GM19025 (cell line): Measurements from ENCODE around the gene PCCA.
A peak's percentile ranks its signal among the peaks of the same experiment; 100 is the strongest.
"Not testable (repeated sequence)": the region's sequence is repeated elsewhere in the genome, so short reads cannot be mapped to it uniquely, and the experiment has no call there.

Experiments used
- ATAC-seq: cut with Tn5 transposase; IDR thresholded peaks from one replicate; pipeline ENCODE4 v1.9.1; 2021; ENCODE audit warnings: mild to moderate bottlenecking, low read depth, moderate library complexity; ENCODE audit not compliant: unreplicated experiment

Gene PCCA, protein sequence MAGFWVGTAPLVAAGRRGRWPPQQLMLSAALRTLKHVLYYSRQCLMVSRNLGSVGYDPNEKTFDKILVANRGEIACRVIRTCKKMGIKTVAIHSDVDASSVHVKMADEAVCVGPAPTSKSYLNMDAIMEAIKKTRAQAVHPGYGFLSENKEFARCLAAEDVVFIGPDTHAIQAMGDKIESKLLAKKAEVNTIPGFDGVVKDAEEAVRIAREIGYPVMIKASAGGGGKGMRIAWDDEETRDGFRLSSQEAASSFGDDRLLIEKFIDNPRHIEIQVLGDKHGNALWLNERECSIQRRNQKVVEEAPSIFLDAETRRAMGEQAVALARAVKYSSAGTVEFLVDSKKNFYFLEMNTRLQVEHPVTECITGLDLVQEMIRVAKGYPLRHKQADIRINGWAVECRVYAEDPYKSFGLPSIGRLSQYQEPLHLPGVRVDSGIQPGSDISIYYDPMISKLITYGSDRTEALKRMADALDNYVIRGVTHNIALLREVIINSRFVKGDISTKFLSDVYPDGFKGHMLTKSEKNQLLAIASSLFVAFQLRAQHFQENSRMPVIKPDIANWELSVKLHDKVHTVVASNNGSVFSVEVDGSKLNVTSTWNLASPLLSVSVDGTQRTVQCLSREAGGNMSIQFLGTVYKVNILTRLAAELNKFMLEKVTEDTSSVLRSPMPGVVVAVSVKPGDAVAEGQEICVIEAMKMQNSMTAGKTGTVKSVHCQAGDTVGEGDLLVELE

DNA sequence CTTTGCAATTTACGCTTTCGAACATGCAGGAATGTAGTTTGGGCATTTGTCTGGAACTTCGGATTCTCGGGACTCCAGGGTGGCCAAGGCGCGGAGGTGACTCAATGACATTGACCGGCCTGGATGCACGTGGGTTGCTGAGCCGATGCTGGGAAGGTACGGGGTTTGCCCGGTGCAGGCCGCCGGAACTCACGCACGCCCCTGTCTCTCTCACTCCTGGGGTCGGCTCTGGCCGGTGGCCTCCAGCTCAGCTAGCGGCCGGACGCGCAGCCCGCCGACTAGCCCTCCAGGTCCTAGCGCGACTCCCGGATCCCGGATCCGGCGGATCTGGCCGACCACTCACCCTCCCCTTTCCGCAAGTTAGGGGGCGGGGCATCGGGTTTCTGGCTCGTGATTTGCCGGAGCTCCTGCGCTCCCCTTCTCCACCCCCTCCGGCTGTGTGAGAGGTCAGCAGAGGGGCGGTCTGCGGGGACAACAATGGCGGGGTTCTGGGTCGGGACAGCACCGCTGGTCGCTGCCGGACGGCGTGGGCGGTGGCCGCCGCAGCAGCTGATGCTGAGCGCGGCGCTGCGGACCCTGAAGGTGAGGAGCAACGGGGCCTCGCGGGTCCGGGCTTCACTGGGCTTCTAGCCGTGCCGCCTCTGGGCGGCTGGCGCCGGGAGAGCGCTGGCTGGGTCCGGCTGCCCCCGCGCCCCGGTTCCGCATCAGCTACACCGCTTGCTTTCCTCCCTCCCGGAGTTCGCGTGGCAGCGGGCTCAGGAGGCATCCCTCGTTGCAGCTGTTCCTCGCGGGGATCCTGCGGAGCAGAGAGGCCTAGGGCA is at the start of gene PCCA:
Gene PCCA, plus strand, starts transcription at position 450 of the 821 bp plus-strand sequence. Its CDS starts 28 bp downstream, at position 478.
- ATAC-seq: peak; percentile 96

DNA sequence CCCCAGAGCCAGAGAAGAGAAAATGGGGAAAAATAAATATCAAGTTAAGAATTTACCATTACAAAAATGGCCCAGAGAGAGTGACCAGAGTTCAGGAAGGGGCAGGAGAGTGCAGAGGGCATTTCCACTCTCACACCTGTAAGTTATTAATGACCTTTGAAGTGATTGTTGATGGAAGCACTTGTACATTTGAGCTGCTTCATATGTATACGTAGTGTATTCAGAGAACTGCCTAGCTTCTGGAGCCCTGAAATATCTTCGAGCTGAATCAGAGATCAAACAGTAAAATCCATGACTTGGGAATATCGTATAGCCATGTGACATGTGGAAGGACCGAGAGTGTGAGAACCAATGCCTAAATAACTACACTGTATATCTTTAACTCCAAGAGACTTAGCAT is 49.2 kb upstream of the PCCA start:
- no peak for ATAC-seq

DNA sequence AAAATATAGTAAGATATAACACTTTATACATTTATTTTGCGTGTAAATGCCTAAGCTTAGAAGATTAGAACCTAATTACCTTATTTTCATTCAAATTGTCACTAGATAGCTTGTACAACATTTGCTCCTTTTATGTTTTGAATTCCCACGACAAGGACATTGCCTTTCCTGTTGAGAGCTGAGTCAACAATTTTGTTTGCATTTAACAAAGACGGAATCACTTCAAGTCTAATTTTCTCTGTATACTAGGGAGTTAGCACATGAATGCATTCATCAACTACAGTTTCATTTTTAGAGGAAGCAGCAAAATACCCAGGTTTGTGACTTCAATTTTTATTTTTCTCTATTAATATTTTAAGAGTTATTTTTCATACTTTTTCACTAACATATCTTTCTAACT is 48.7 kb upstream of the PCCA start:
- ATAC-seq: no peak

DNA sequence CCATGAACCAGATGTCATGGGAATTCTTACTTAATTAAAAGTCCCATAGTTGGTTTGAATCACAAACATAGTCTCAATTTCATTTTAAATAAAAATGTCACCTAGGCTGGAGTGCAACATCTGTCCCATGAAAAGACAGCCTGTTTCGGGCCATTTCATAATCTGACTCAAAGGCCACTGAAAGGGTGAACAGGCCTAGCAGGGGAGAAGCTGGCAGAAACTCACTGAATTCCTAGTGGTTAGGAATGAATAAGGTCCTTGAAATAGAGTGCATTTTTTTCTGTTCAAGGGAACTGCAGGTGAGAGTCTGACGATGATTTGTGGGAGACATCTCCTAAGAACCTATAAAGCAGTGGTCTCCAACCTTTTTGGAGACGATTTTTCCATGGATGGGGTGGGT is 44.0 kb upstream of the PCCA start:
- ATAC-seq: no peak

DNA sequence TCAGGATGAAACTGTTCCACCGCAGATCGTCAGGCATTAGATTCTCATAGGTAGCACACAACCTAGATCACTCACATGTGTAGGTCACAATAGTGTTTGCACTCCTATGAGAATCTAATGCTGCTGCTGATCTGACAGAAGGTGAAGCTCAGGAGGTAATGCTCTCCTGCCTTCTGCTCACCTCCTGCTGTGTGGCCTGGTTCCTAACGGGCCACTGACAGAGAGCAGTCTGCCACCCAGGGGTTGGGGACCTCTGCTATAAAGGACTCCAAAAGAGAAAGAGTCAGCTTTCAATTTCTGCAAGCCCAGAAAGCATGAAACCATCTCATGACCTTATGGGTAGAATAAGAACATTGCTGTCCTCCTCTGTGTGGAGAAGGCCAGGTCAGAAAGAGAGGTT is 43.5 kb upstream of the PCCA start:
- ATAC-seq: no peak

DNA sequence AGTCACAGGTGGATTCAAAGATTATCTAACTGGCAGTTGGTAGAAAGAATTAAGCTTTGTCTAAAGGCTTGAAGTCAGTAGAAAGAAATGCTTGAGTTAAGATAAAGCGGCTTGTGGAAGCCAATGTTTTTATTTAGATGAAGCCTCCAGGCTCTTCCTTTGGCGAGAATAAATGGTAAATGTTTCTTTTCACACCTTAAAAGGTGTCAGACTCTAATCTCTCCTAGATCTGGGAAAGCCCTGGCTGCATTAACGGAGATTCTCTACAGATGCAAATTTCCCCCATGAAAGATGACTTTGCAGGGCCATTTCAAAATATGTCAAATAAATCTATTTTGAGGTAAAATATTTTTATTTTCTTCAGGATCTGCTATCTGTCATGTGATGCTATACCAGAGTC is 37.8 kb upstream of the PCCA start:
- ATAC-seq: no peak

DNA sequence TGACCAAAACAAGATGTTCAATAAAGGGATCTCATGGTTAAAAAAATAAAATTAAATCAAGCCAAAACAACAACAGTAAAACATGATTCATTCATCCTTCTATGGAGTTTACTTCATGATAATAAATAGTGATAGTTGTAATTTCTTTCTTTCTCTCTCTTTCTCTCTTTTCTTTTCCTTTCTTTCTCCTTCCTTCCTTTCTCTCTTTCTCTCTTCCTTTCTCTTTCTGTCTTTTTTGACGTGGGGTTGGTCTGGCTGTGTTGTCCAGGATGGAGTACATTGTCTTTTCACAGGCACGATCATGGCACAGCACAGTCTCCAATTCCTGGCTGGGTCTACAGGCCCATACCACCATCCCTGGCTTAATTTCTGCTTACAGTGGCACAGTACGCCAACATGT is 29.1 kb upstream of the PCCA start:
- no peak for ATAC-seq

DNA sequence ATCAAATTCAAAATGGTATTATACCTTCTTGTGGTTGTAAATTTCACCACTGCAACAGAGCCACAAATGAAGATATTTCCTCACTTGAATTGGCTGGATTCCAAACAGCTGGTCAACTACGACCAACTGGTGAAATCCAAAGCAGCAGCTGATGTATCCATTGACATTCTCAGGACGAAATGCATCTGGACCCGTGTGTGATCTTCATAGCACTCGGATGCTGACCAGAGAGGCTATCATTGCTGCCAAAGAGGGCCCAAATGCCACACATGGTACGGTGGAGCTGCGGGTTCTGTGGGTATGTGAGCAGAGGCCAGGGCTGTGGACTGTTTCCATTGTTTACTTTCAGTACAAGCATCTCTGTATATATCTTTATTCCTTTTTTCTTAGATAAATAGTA is 25.6 kb upstream of the PCCA start:
- ATAC-seq: no peak

DNA sequence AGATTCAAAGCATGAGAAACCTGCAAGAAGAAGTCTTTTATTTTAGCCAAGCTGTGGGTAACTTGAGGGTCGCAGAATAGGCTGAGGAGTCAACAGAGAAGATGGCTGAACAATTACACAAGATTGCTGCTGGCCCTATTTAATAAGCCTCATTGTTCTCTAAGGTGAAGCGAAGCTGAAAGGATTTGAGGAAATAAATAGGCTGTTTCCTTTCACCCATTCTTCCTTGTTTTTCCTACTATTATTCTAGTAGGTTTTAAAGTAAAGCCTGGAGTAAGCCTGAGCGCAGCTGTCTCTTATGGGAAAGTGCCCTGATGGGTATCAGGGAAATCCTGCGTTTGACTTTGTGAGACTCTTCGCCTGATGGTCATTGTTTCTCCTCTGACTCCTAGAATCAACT is 25.0 kb upstream of the PCCA start:
- ATAC-seq: no peak

DNA sequence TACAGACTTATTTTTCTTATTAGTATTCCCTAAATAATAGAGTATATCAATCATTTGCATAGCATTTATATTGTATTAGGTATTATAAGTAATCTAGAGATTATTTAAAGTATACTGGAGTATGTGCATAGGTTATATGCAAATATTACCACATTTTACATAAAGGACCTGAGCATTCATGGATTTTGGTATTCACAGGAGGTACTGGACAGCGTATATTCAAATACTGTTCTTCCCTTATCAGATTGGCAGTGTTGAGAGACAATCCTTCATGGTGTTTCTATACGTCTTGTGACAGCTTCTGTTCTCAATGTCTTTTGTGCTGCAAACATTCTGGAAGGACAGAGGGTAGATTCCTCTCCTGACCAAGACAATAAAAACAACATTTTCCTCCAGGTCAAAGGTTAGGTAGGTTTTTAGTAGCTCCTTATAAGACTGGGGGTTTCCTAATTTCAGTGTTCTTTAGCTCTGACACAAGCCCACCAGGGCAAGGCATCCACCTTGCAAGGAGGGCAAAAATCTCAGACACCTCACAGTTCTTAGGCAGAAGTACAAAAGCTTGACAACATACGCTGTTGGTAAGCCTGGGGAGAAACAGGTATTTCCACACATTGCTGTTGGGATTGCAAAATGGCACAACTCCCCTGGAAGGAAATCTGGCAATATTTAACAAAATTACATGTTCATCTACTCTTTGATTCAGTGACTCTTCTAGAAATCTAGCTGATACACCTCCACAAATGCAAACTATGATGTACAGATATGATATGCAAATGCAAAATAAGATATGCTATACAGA is 20.6 kb upstream of the PCCA start:
- ATAC-seq: no peak

DNA sequence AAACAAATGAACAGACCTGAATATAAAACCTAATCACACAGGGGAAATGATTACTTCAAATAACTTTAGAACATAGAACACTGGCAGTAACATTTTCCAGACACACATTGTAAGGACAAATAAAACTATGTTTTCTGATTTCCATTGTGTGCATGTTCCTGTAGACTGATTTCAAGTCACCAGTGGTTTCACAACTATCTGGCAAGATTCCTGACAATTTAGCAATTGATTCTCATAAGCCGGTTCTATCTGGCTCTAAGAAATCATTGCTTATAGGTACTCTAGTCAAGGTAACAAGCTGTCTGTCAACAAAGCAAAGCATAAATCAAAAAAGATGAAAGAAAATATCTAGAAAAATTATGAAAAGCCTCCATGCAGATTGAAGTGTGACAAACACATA is 19.6 kb upstream of the PCCA start:
- no peak for ATAC-seq

DNA sequence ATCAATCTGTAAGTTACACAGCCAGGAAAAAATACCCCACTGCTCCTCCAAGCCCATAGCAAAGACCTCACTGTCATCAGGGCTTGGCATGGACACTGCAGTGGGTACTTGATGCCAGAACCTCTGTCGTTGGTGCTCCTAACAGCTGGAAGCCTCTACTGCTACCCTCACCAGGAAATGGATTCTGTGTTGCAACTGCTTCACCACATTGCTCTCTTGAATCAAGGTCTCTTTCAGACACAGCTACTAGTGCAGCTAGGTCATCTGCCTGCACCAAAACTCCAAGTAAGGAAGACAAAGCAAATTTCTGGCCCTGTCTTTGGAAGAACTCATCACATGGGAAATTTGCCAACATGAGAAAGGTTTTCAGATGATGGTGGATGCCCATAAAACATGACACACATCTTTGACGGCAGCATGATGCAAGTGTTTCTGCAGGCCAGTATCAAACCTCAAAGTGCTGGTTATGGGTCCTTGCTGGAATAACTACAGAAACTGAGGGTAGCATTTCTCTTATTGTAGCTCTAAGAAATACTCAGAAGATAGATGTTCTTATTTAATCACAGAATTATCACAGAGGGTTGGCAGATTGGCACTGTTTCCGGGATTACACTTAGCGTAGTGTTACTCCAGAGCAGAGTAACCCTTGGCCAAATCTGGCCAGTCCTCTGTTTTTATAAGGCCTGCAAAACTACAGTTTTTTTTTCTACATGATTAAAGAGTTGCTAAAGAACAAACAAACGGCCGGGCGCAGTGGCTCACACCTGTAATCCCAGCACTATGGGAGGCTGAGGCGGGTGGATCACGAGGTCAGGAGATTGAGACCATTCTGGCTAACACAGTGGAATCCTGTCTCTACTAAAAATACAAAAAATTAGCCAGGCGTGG is 12.9 kb upstream of the PCCA start:
- ATAC-seq: no peak

DNA sequence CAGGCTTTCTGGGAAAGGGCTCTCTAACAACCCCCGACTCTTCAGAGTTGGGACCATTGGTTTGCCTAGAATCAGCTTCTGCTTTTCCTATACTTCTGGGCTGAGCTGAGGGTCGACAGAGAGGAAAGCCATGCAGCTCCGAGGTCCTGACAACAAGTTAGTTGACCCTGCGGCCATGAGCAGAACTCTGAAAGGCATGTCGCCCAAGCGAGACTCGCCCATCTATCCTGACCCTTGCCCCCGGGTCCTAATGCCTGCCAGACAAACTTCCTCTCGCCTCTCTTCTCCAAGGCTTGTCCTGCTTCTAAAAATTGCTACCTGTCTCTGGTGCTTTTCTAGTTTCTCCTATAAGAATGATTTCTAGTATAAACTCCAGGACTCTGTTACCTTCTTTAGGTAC is 9.9 kb upstream of the PCCA start:
- not testable (repeated sequence) for ATAC-seq

DNA sequence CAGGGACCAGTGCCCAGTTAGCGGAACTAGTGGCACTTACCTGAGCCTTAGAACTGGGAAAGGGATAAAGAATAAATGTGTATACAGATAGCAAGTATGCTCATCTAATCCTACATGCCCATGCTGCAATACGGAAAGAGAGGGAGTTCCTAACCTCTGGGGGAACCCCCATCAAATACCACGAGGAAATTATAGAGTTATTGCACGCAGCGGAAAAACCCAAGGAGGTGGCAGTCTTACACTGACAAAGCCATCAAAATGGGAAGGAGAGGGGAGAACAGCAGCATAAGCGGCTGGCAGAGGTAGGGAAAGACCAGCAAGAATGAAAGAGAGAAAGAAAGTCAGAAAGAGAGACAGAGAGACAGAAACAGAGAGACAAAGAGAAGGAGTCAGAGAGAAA is 5.5 kb upstream of the PCCA start:
- not testable (repeated sequence) for ATAC-seq

DNA sequence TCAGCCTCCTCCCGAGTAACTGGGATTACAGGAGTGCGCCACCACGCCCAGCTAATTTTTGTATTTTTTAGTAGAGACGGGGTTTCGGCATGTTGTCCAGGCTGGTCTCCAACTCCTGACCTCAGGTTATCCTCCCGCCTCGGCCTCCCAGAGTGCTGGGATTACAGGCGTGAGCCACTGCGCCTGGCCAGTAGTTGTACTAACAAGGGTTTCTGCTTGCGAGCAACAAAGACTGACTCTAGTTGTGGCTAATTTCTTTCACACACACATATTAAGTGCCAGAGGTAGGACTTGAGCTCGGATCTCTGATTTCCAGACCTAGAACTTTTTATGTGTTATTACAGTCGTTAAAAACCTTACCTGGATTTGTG is 635 bp upstream of the PCCA start:
- no peak for ATAC-seq

DNA sequence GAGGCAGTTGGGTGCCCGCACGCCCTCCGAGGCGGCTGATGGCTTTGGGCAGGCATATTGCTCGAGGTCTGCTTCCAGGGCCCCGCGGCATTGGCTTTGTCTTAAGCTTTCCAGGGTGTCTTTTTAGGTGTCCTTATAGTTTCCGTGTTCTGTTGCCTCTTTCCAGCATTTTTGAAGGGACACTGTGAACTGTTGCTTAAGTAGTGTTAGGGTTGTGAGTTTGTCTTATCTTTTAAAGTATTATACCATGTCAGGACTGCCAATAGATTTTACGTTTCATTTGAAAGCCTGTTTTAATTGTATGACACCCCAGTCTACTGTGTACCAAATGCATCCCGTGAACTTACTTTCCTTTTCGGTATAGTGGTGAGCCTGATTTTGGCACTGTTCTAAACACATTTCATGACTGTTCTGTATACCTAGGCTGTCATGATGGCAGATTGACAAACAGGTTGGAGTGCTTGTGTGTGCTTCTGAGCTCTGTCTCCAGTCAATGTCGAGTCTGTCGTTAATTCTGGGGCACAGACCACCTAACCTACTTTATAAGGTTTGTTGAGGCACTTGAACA is 656 bp downstream of the PCCA start:
- ATAC-seq: peak; percentile 20

DNA sequence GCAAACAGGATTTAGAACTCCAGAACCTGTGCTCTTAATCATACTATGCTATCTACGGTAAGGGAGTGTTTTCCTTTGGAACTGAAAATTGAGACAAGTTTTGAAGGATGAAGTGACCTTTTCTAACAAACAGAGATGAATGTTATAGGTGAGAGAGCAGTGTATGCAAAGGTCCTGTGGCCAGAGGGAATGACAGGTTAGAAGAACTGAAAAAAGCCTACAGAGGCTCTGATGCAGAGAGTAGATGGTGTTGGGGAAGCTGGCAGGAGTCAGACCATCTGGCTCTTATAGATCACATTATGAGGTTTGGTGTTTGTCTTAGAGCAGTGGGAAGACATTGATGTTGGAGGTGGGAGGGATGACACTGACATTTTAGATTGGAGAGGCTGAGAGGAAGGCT is 2.0 kb downstream of the PCCA start:
- no peak for ATAC-seq

DNA sequence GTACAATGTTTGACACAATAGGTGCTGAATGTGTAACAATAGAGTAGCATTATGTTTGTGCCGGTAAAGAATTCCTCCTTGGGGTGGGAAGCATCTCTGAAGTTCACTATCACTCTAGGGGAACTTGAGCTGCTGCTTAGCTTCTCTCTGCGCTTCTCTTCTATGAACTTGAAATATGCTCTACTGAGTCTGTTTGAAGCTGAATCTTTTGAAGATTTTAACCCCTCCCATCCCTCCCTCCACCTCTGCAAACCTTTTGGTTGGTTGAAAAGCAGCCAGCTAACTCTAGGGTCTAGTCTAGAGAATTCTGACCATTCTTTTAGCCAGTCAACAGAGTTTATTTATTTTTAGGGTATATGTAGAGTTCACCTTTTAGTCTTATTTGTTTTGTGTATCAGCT is 2.5 kb downstream of the PCCA start:
- ATAC-seq: no peak

DNA sequence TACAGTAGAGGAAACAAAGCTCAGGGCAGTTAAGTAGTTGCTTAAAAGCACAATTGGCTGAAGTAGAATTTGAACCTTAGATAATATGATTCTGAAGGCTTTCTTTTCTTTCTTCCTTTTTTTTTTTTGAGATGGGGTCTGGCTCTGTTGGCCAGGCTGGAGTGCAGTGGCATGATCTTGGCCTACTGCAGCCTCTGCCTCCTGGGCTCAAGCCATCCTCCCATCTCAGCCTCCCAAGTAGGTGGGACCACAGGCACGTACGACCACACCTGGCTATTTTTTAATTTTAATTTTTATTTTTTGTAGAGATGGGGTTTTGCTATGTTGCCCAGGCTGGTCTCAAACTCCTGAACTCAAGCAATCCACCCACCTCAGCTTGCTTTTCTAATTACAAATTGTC is 3.4 kb downstream of the PCCA start:
- ATAC-seq: not testable (repeated sequence)
